Urothelium cell line (cell line): ENCODE results near the gene BCL2L13.
"Not testable (repeated sequence)": the region's sequence is repeated elsewhere in the genome, so short reads cannot be mapped to it uniquely, and the experiment has no call there.

ENCODE experiments used
- DNase-seq: peaks from one replicate; pipeline ENCODE4 v3.0.0; 2011; ENCODE audit warnings: low spot score, mixed read lengths
- FAIRE-seq: peaks from 2 replicates; lab custom pipeline; 2011; peaks lifted over from hg19 to GRCh38; lab: Jason Lieb, UNC

Gene BCL2L13

GRCh38 chr22:17692841-17693240 is 54.3 kb downstream of the BCL2L13 start:
- no peak for DNase-seq
- no peak for FAIRE-seq

GRCh38 chr22:17694193-17694592 is 55.6 kb downstream of the BCL2L13 start:
- no peak for FAIRE-seq
- DNase-seq: no peak

DNA sequence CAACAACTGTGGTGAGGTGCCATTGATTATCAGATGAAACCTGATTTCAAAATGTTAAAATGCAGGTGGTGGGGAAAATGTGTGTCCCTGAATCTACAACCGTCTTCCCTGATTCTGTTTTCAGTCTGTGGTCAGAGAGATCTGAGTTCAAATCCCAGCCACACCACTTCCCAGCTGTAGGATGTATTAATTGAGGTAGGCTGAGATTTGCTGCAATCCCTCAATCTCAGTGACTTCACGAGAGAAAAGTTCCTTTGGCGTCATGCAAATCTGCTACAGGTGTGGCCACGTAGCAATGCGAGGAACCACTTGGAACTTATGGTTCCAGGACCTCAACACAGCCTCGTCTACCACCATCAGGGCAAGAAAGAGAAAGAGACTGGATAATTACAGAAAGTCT is 56.2 kb downstream of the BCL2L13 start:
- DNase-seq (no peak), FAIRE-seq (no peak)

DNA sequence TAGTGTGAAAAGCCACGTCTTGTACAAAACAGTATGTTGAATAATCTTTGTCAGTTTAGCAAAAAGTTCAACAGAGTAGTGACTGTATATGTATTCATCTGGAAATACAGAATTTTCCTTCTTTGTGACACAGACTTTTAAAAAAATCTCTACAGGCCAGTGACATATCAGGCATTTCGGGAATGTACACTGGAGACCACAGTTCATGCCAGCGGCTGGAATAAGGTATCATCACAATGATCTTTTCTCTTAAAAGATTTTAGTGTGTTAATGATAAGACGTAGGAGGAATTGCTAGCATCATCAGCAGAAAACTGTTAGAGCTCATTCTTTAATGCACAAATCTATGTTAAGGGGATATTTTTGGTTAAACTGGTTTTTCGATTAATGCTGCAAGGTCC is 57.4 kb downstream of the BCL2L13 start:
- FAIRE-seq: no peak
- no peak for DNase-seq

GRCh38 chr22:17697196-17697595 is 58.6 kb downstream of the BCL2L13 start:
- not testable (repeated sequence) for DNase-seq, FAIRE-seq

GRCh38 chr22:17698276-17698675 is 59.7 kb downstream of the BCL2L13 start:
- DNase-seq, FAIRE-seq: not testable (repeated sequence)

- no peak for FAIRE-seq
- DNase-seq: no peak
Observed at GRCh38 chr22:17698948-17699347, 60.4 kb downstream of the BCL2L13 start.

DNA sequence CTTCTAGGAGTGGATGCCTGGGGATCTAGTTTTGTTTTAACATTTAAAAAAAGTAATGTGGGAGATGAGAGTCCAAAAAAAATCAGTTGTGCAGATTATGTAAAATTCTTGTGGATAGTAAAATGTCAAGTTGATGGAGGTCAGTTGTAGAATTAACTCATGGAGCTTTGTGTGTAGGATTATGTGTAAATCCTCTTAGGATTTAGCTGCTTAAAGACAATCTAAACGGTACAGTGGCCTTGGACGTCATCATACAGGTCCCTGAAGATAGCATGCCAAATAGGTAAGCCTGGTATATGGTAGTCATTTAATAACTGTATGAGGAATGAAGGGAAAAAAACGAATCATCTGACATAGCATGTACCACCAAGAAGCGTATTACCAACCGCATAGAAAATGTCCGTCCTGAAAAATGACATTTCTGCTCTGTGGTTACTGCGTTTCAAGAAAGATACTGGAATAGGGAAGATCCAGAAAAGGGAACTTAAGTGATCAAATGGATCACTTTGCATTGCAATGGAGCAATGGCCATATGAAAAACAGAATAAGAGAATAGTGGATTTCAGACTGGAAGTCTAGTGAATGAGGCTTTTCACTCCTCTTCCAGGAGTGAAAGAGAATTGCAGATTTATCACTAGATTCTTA is 61.3 kb downstream of the BCL2L13 start:
- DNase-seq (no peak), FAIRE-seq (no peak)

- DNase-seq: no peak
- FAIRE-seq: no peak
Observed at GRCh38 chr22:17700778-17701177, 62.2 kb downstream of the BCL2L13 start.

- FAIRE-seq: no peak
- no peak for DNase-seq
Observed at GRCh38 chr22:17703811-17704210, 65.3 kb downstream of the BCL2L13 start.

- no peak for FAIRE-seq
- DNase-seq: no peak
Observed at GRCh38 chr22:17705546-17705945, 67.0 kb downstream of the BCL2L13 start.

- DNase-seq (peak; percentile 82), FAIRE-seq (peak; percentile 5)
Observed at GRCh38 chr22:17705951-17706900, 67.7 kb downstream of the BCL2L13 start.

- DNase-seq: no peak
- no peak for FAIRE-seq
Observed at GRCh38 chr22:17706947-17707346, 68.4 kb downstream of the BCL2L13 start.

- DNase-seq: no peak
Observed at GRCh38 chr22:17707526-17707925, 69.0 kb downstream of the BCL2L13 start.

DNA sequence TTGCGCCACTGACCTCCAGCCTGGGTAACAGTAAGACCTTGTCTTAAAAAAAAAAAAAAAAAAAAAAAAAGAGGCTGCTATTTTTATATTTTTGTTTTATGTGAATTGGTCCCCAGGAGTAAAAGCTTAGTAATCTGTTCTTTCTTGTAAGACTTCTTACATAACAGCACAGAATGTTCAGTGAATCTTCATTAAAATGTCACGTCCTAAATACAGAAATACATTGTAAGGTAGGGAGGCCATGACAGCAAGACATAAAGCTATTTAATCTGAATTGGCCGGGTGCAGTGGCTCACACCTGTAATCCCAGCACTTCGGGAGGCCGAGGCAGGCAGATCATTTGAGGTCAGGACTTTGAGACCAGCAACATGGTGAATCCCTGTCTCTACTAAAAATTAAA is 71.5 kb downstream of the BCL2L13 start:
- no peak for FAIRE-seq

More at GRCh38 chr22:17707526-17707925, 69.0 kb downstream of the BCL2L13 start:
- FAIRE-seq: no peak

DNA sequence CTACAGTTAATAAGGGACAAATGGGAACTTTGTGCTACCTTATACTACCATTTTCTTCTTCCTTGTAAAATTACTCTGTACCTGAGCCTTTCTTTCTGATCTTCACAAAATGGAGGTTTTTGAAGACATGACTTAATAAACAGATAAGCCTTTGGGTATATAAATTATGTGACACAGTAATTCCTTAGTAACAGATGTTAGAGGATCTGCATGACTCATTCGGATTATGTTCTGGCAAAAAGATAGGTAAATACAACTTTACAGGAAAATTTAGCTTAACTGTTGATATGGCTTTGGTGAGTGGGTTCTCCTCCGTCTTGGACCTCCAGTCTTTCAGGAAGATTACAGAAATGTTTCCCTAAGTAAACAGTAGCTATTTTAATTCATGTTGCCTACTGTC is 73.9 kb downstream of the BCL2L13 start:
- no peak for DNase-seq

More for the DNA sequence above, 71.5 kb downstream of the BCL2L13 start:
- DNase-seq: no peak

DNA sequence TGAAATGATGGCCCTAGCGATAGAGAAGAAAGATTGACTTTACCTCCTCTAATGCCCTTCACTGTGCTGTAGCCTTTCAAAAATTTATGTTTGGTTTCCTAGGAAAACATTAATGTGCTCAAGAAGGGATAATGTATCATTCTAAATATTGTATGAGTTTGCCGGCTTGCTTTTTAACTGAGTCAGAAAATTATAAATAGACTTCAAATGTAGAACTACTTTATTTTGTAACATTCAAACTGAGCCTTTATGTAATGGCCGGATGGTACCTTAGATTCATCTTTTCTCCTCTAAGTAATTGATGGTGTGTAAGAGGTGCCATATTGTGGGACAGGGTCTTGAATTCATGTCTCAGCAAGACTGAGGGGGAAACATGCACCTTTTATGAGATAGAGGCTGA is 78.0 kb downstream of the BCL2L13 start:
- FAIRE-seq (no peak), DNase-seq (no peak)

More for the DNA sequence above, 73.9 kb downstream of the BCL2L13 start:
- no peak for FAIRE-seq

GRCh38 chr22:17717708-17718107 is 79.2 kb downstream of the BCL2L13 start:
- FAIRE-seq: no peak

DNA sequence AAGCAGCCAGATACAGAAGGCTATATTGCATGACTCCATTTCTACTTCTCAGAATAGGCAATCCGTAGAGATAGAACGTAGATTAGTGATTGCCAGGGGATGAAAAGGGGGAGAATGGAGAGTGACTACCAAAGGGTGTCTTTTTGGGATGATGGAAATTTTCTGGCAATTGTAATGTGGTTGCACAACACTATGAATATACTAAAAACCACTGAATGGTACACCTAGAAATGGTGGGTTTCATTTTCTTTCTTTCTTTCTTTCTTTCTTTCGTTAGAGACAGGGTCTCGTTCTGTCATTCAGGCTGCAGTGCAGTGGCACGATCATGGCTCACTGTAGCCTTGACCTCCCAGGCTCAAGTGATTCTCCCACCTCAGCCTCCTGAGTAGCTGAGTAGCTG is 81.4 kb downstream of the BCL2L13 start:
- no peak for FAIRE-seq
- no peak for DNase-seq

More at GRCh38 chr22:17717708-17718107, 79.2 kb downstream of the BCL2L13 start:
- no peak for DNase-seq

DNA sequence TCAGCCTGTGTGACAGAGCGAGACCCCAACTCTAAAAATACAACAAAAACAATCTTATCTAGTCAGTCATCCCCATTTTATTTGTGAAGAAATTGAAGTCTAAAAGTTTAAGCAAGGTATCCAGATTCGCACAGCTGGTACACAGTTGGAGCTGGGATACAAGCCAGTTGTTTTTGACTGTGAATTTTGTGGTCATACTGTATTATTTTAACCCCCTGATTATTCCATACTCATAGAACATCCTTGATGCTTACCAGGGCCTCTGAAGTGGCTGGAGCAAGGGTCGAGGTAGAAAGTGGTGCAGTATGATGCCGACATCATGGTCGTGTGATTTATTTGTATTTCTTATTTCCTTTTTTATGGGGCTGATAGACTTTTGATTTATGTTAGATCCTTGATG is 85.7 kb downstream of the BCL2L13 start:
- FAIRE-seq: no peak
- DNase-seq: no peak

- no peak for FAIRE-seq
- DNase-seq: no peak
Observed at GRCh38 chr22:17724678-17725499, 86.3 kb downstream of the BCL2L13 start.
